H1 (cell line): ENCODE measurements around the gene SRSF2.

Experiments used
- ATF3 ChIP-seq: IDR thresholded peaks from 2 replicates; pipeline ENCODE4 v1.6.1; 2011; ENCODE audit warnings: low read depth, mild to moderate bottlenecking, low read length; ENCODE audit not compliant: insufficient read depth
- CBX8 ChIP-seq: fragments of 300-800, 300-1000 bp; sonication (generic); IDR thresholded peaks from 2 replicates; pipeline ENCODE4 v1.7.1; 2016; ENCODE audit warnings: low read depth, low read length, borderline replicate concordance
- CTCF ChIP-seq, 3 experiments: IDR thresholded peaks; 1 replicate in 2 of 3; 2 replicates in 1 of 3; pipeline versions ENCODE4 v1.5.1 to v1.6.1; 2011; ENCODE audit warnings: low read length in 3 of 3, mild to moderate bottlenecking in 3 of 3, inconsistent platforms in 2 of 3, low read depth in 1 of 3, moderate library complexity in 1 of 3; ENCODE audit not compliant: insufficient read depth in 1 of 3; ENCODE audit errors: control extremely low read depth in 1 of 3
- EZH2 ChIP-seq: fragments of 200-600 bp; sonication (generic); IDR thresholded peaks from 2 replicates; pipeline ENCODE4 v1.7.1; 2012; ENCODE audit warnings: low read depth, mild to moderate bottlenecking, moderate library complexity, low read length, inconsistent platforms; ENCODE audit not compliant: severe bottlenecking
- FOSL1 ChIP-seq: IDR thresholded peaks from 2 replicates; pipeline ENCODE4 v1.6.1; 2011; ENCODE audit warnings: mild to moderate bottlenecking, low read depth, low read length, moderate library complexity; ENCODE audit not compliant: insufficient read depth
- HDAC6 ChIP-seq: IDR thresholded peaks from one replicate; pipeline ENCODE4 v1.7.1; 2012; ENCODE audit warnings: low read depth, mild to moderate bottlenecking, inconsistent platforms, low read length, moderate library complexity
- MAX ChIP-seq: IDR thresholded peaks from 2 replicates; pipeline ENCODE4 v1.6.1; 2012; ENCODE audit warnings: inconsistent platforms
- POLR2A ChIP-seq, 2 experiments: IDR thresholded peaks; 1 replicate in 1 of 2; 2 replicates in 1 of 2; pipeline ENCODE4 v1.6.1; 2011; ENCODE audit warnings: low read depth in 2 of 2, low read length in 2 of 2, mild to moderate bottlenecking in 2 of 2; ENCODE audit errors: control extremely low read depth in 1 of 2
- POLR2AphosphoS5 ChIP-seq: IDR thresholded peaks from 2 replicates; pipeline ENCODE4 v1.6.1; 2011; ENCODE audit warnings: low read depth, low read length
- SIN3A ChIP-seq, 2 experiments: IDR thresholded peaks in 1 of 2; conservative IDR thresholded peaks in 1 of 2; 2 replicates each; pipeline ENCODE4 v1.6.1; 2011 to 2012; ENCODE audit warnings: low read length in 2 of 2, improper control_type of control experiment in 1 of 2, low read depth in 1 of 2, mild to moderate bottlenecking in 1 of 2
- TAF1 ChIP-seq: IDR thresholded peaks from 2 replicates; pipeline ENCODE4 v1.6.1; 2011; ENCODE audit warnings: mild to moderate bottlenecking, low read depth, low read length
- TBP ChIP-seq: IDR thresholded peaks from 2 replicates; pipeline ENCODE4 v1.6.1; 2011; ENCODE audit warnings: low read depth, low read length, improper control_type of control experiment
- TCF12 ChIP-seq: IDR thresholded peaks from 2 replicates; pipeline ENCODE4 v1.6.1; 2011; ENCODE audit warnings: low read depth, mild to moderate bottlenecking, low read length
- YY1 ChIP-seq: IDR thresholded peaks from 2 replicates; pipeline ENCODE4 v1.6.1; 2011; ENCODE audit warnings: low read depth, mild to moderate bottlenecking, low read length

GRCh38 chr17:76706817-76707216, 30.3 kb downstream of the SRSF2 start:
- TF ChIP-seq FOSL1 (no peak), CTCF (IDR thresholded peaks at IDR 0.05; ENCODE audit: control extremely low read depth in 1 of 3, insufficient read depth in 1 of 3, low read depth in 1 of 3, low read length in 3 of 3) (no peak), EZH2 (no peak), MAX (no peak), POLR2AphosphoS5 (no peak), TAF1 (no peak), ATF3 (no peak), YY1 (no peak), TBP (no peak), POLR2A (IDR thresholded peaks at IDR 0.05; ENCODE audit: control extremely low read depth in 1 of 2, low read depth in 2 of 2, low read length in 2 of 2) (no peak), HDAC6 (no peak), TCF12 (no peak), CBX8 (no peak), SIN3A (conservative IDR thresholded peaks at IDR 0.05 in 1 of 2, IDR thresholded peaks at IDR 0.05 in 1 of 2; ENCODE audit: low read depth in 1 of 2, low read length in 2 of 2) (no peak)
